GM12878 (cell line): ENCODE measurements around the gene CHAF1A. TPM values are rescaled to one million over a fixed set of nuclear protein-coding genes. Genes with fewer than 3 reads are reported as not detected.

ENCODE experiments used
- ATAC-seq: fragments of 200-7000 bp; cut with Tn5 transposase; 3 replicates; pipeline ENCODE4 v1.9.1; 2020; ENCODE audit warnings: mild to moderate bottlenecking, moderate library complexity
- BruUV-seq: library from RNA; stranded (reverse); fragments of 400-500 nt; replicated peaks from 2 replicates; lab custom pipeline; 2021; lab: Mats Ljungman, UMichigan
- CTCF ChIA-PET: fragments of 300-600 bp; sonication (Branson Sonifier 250); formaldehyde crosslinking; extraction: SDS; loops from one replicate; lab custom pipeline; 2021; ENCODE audit warnings: inconsistent platforms; lab: Yijun Ruan, JAX
- POLR2A ChIA-PET: fragments of 350-600 bp; formaldehyde crosslinking; extraction: SDS; loops from one replicate; lab custom pipeline; 2021; ENCODE audit warnings: inconsistent platforms; lab: Charles Lee
- RAD21 ChIA-PET: fragments of 300-600 bp; sonication (Branson Sonifier 250); formaldehyde crosslinking; loops from one replicate; lab custom pipeline; 2023; ENCODE audit warnings: antibody characterized with exemption; ENCODE audit not compliant: unreplicated experiment; lab: Charles Lee
- SMC1A ChIA-PET: fragments of 300-600 bp; sonication (Branson Sonifier 250); formaldehyde crosslinking; loops from one replicate; lab custom pipeline; 2023; ENCODE audit not compliant: unreplicated experiment, uncharacterized antibody; lab: Charles Lee
- DNase-seq: peaks from one replicate; pipeline ENCODE4 v3.0.0-alpha.2; 2011; ENCODE audit warnings: low read depth, low spot score
- FAIRE-seq: peaks from 3 replicates; lab custom pipeline; 2011; peaks lifted over from hg19 to GRCh38; lab: Jason Lieb, UNC
- H2AFZ ChIP-seq: 2 replicates; pipeline ENCODE4 v1.6.0; 2011; ENCODE audit warnings: low read depth, low read length, control low read depth; ENCODE audit not compliant: control insufficient read depth
- H3K27ac ChIP-seq: 2 replicates; pipeline ENCODE4 v1.5.1; 2011; ENCODE audit warnings: control low read depth; ENCODE audit not compliant: control insufficient read depth, insufficient read depth
- H3K27me3 ChIP-seq, 2 experiments: replicated peaks in 1 of 2; 2 replicates each; pipeline versions ENCODE4 v1.6.0 to v1.6.1; 2011; ENCODE audit warnings: low read length in 1 of 2; ENCODE audit not compliant: control insufficient read depth in 2 of 2, insufficient read depth in 2 of 2
- H3K36me3 ChIP-seq, 2 experiments: 2 replicates each; pipeline ENCODE4 v1.5.1; 2011; ENCODE audit warnings: low read length in 1 of 2; ENCODE audit not compliant: control insufficient read depth in 2 of 2, insufficient read depth in 2 of 2
- H3K4me1 ChIP-seq: 2 replicates; pipeline ENCODE4 v1.6.1; 2011; ENCODE audit warnings: mild to moderate bottlenecking, low read length, moderate library complexity, mixed read lengths; ENCODE audit not compliant: control insufficient read depth, insufficient read depth
- H3K4me2 ChIP-seq: 2 replicates; pipeline ENCODE4 v1.6.0; 2011; ENCODE audit warnings: control low read depth; ENCODE audit not compliant: control insufficient read depth, insufficient read depth
- H3K4me3 ChIP-seq: fragments of 200-600 bp; sonication (generic); 2 replicates; pipeline ENCODE4 v1.5.1; 2016
- H3K79me2 ChIP-seq: 2 replicates; pipeline ENCODE4 v1.6.0; 2011; ENCODE audit warnings: low read length; ENCODE audit not compliant: control insufficient read depth, insufficient read depth
- H3K9ac ChIP-seq: 2 replicates; pipeline ENCODE4 v1.8.0; 2011; ENCODE audit warnings: low read length, control low read depth, mixed read lengths; ENCODE audit not compliant: control insufficient read depth, insufficient read depth
- H3K9me3 ChIP-seq: replicated peaks from 3 replicates; pipeline ENCODE4 v1.5.1; 2011; ENCODE audit warnings: mild to moderate bottlenecking, low read length; ENCODE audit not compliant: control insufficient read depth, insufficient read depth
- H4K20me1 ChIP-seq: 2 replicates; pipeline ENCODE4 v1.6.0; 2011; ENCODE audit not compliant: control insufficient read depth, insufficient read depth
- IKZF2 ChIP-seq, 2 experiments: fragments of 450-650 bp; IDR thresholded peaks; 2 replicates each; pipeline ENCODE4 v1.6.1; 2017; ENCODE audit warnings: mild to moderate bottlenecking in 2 of 2, moderate library complexity in 2 of 2
- MLLT1 ChIP-seq: fragments of 450-650 bp; IDR thresholded peaks from 2 replicates; pipeline ENCODE4 v1.6.1; 2016; ENCODE audit warnings: mild to moderate bottlenecking
- POLR2A ChIP-seq: IDR thresholded peaks from 2 replicates; pipeline ENCODE4 v1.6.1; 2011; ENCODE audit warnings: low read depth, mild to moderate bottlenecking, low read length
- POLR2AphosphoS5 ChIP-seq: IDR thresholded peaks from 2 replicates; pipeline ENCODE4 v1.6.1; 2011; ENCODE audit warnings: mild to moderate bottlenecking, low read length, inconsistent platforms
- POU2F2 ChIP-seq: IDR thresholded peaks from 3 replicates; pipeline ENCODE4 v1.6.1; 2011; ENCODE audit warnings: low read depth, mild to moderate bottlenecking, low read length, borderline replicate concordance
- SPI1 ChIP-seq: IDR thresholded peaks from 2 replicates; pipeline ENCODE4 v1.6.1; 2011; ENCODE audit warnings: low read depth, mild to moderate bottlenecking, low read length, moderate library complexity, borderline replicate concordance; ENCODE audit not compliant: insufficient read depth
- WGBS: methylation state at CpG from one replicate; pipeline ENCODE4 v1.1.6; 2016; ENCODE audit warnings: low lambda C conversion rate; ENCODE audit not compliant: insufficient replicate concordance, insufficient coverage; ENCODE audit errors: missing lambda C conversion rate; 5-methylcytosine and 5-hydroxymethylcytosine counted together
- in situ Hi-C: fragments of 300-500 bp; cut with MboI; formaldehyde crosslinking; loops from 9 replicates; pipeline ENCODE4 v1.14.3; 2018; ENCODE audit warnings: mixed read lengths
- intact Hi-C: fragments of 100-400 bp; cut with micrococcal nuclease; formaldehyde crosslinking; loops from one replicate; pipeline ENCODE4 v1.14.2; 2022; ENCODE audit not compliant: unreplicated experiment
- polyA plus RNA-seq, 11 experiments: library from polyadenylated mRNA; depleted of rRNA in 4 of 11; unstranded in 6 of 11; stranded (reverse) in 5 of 11; fragments of >200 nt; fragmentation: Nextera tagmentation in 4 of 11; fragmentation: Illumina TruSeq in 1 of 11; extraction: Ambion mirVana in 4 of 11; extraction: Trizol in 1 of 11; gene quantifications; 1 replicate in 1 of 11; 2 replicates in 10 of 11; pipeline versions ENCODE4 v1.2.1 to v1.2.3, GENCODE V29; 2011 to 2016; ENCODE audit warnings: inconsistent platforms in 2 of 11, missing spikeins in 2 of 11, low read depth in 1 of 11
- total RNA-seq, 4 experiments: library from RNA; depleted of rRNA in 3 of 4; stranded (reverse); fragments of >200 nt in 3 of 4; fragmentation: Illumina TruSeq in 1 of 4; extraction: Trizol in 1 of 4; gene quantifications; 2 replicates each; pipeline versions ENCODE4 v1.2.1 to v1.2.3, GENCODE V29; 2013 to 2021

The CHAF1A gene
- total and polyA plus RNA-seq, 10 of the 15 experiments (the other 5 are each of a cell fraction or from before 2014, with no cell fraction given), result 1.3 to 69.1 (median 34.2) TPM

DNA sequence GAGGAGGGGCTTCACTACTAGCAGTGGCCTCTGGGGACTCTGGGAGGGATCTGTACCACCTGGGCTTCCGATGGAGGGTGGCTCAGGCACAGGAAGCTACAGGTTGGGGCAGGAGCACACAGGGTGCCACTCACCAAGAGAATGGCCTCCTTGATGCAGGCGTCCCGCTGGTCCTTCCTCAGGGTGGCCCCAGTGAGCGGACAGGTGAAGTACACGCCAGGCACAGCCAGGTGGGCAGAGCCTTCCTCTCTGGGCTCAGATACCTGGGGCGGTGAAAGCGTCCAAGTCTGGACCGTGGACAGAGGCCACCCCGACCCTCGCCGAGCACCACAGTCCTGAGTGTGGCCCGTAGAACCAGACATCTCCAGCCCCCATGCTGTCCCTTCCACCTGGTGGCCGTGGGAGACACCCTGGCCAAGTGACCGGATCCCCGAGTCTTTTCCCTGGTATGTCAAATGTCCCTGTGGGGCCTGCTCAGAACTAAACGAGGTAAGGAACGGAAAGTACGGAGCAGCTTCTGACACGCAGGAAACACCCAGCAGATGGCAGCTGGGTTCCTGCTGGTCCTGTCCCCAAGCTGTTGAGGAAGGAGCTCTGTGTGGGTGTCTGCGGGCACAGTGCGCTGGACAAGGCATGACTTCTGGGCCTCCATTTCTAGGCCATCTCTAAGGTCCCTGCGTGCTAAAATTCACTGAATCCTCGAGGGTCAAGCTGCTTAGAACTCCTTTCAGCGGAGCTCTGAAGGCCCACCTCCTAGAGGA lies 50.0 kb downstream of the CHAF1A start:
- in situ Hi-C loops, result no loop called here
- TF ChIP-seq POLR2A (peak; percentile 49; the same call in 1 of the 2 replicates), SPI1 (no peak), POLR2AphosphoS5 (peak; percentile 36; the same call in 1 of the 2 replicates)
- Histone ChIP-seq H3K9ac (no peak overlapping the region), H3K4me1 (no peaks in the 10 kb centered on the region), H4K20me1 (no peaks in the 10 kb centered on the region), H3K4me3 (no peak overlapping the region), H3K36me3 (peaks cover 3 to 15% of the 10 kb centered on the region in 2 experiments), H2AFZ (no peak overlapping the region), H3K4me2 (no peak overlapping the region), H3K79me2 (peaks cover 5% of the 10 kb centered on the region), H3K27me3 (no peaks in the 10 kb centered on the region), H3K27ac (no peak overlapping the region), H3K9me3 (no peaks in the 10 kb centered on the region)
- DNase-seq (no peak), ATAC-seq (no peak), FAIRE-seq (no peak)
- POLR2A ChIA-PET, result no interaction called here
- SMC1A ChIA-PET, result no interaction called here
- CTCF ChIA-PET, result interaction anchor here (0.6 kb wide), 1 partner anchor 108 kb away, joined by 3 read pairs; no protein-coding TSS in a partner anchor
- no TSS peak for BruUV-seq
- intact Hi-C loops, result no loop called here
- 88% methylated on average over 24 of the region's 24 CpGs for WGBS
- RAD21 ChIA-PET, result no interaction called here

- TF ChIP-seq POU2F2 (0 out of 3 replicates have a peak, but pooled peaks have one; percentile 6), IKZF2 (IDR thresholded peaks at IDR 0.05) (no peak), MLLT1 (no peak)
- Histone ChIP-seq H2AFZ (no peak overlapping the region), H4K20me1 (no peaks in the 10 kb centered on the region), H3K79me2 (peaks cover 5% of the 10 kb centered on the region), H3K4me1 (no peaks in the 10 kb centered on the region), H3K36me3 (peaks cover 3 to 8% of the 10 kb centered on the region in 2 experiments), H3K4me3 (no peak overlapping the region), H3K27me3 (no peaks in the 10 kb centered on the region), H3K4me2 (no peak overlapping the region), H3K27ac (no peak overlapping the region), H3K9ac (no peak overlapping the region), H3K9me3 (no peaks in the 10 kb centered on the region)
- ATAC-seq (no peak), DNase-seq (no peak), FAIRE-seq (no peak)
- RAD21 ChIA-PET, result no interaction called here
- WGBS, result 66% methylated on average over 34 of the region's 34 CpGs
- POLR2A ChIA-PET, result no interaction called here
- intact Hi-C loops, result no loop called here
- CTCF ChIA-PET, result no interaction called here
- BruUV-seq, result no TSS peak
- SMC1A ChIA-PET, result no interaction called here
- in situ Hi-C loops, result no loop called here
These were observed 51.1 kb downstream of the CHAF1A start for GRCh38 chr19:4453232-4454179.
